H1 (cell line): ENCODE results near the gene LIMS1. TPM values are rescaled to one million over a fixed set of nuclear protein-coding genes. Genes with fewer than 3 reads are reported as not detected.

ENCODE experiments used
- CTCF ChIA-PET: fragments of 300-600 bp; sonication (Branson Sonifier 250); formaldehyde crosslinking; loops from one replicate; lab custom pipeline; 2021; ENCODE audit not compliant: partially characterized antibody; lab: Charles Lee
- POLR2A ChIA-PET: fragments of 300-600 bp; sonication (Branson Sonifier 250); formaldehyde crosslinking; loops from one replicate; lab custom pipeline; 2021; ENCODE audit warnings: inconsistent platforms; ENCODE audit not compliant: partially characterized antibody; lab: Charles Lee
- DNase-seq, 2 experiments: peaks; one replicate each; pipeline versions ENCODE4 v3.0.0 to v3.0.0-alpha.2; 2010 to 2022; ENCODE audit warnings: low spot score in 2 of 2, low read depth in 1 of 2, mixed read lengths in 1 of 2
- FAIRE-seq: peaks from 2 replicates; lab custom pipeline; 2011; peaks lifted over from hg19 to GRCh38; lab: Jason Lieb, UNC
- H2AFZ ChIP-seq: 2 replicates; pipeline ENCODE4 v1.8.1; 2012; ENCODE audit warnings: low read length, inconsistent platforms
- H2AK5ac ChIP-seq: 2 replicates; pipeline ENCODE4 v1.6.1; 2013; ENCODE audit warnings: low read depth, low read length
- H2BK120ac ChIP-seq: replicated peaks from 2 replicates; pipeline ENCODE3; 2013; ENCODE audit warnings: low read depth, low read length, inconsistent platforms
- H2BK12ac ChIP-seq: 2 replicates; pipeline ENCODE4 v1.6.1; 2013; ENCODE audit warnings: low read depth, low read length
- H2BK15ac ChIP-seq: 2 replicates; pipeline ENCODE4 v1.6.1; 2013; ENCODE audit warnings: low read length
- H2BK20ac ChIP-seq: 2 replicates; pipeline ENCODE4 v1.6.1; 2013; ENCODE audit warnings: low read length
- H2BK5ac ChIP-seq: 2 replicates; pipeline ENCODE4 v1.6.1; 2013; ENCODE audit warnings: low read depth, low read length
- H3K14ac ChIP-seq: 2 replicates; pipeline ENCODE4 v1.6.1; 2013; ENCODE audit warnings: inconsistent platforms; ENCODE audit not compliant: insufficient read length
- H3K18ac ChIP-seq: 2 replicates; pipeline ENCODE4 v1.6.1; 2013; ENCODE audit warnings: low read length; ENCODE audit errors: extremely low read depth
- H3K23ac ChIP-seq: 2 replicates; pipeline ENCODE4 v1.6.1; 2013; ENCODE audit warnings: inconsistent platforms; ENCODE audit not compliant: insufficient read length
- H3K23me2 ChIP-seq: 2 replicates; pipeline ENCODE4 v1.6.1; 2013; ENCODE audit warnings: low read depth, low read length
- H3K27ac ChIP-seq: 2 replicates; pipeline ENCODE4 v1.6.1; 2011; ENCODE audit warnings: low read depth, low read length, inconsistent platforms
- H3K27me3 ChIP-seq, 4 experiments: replicated peaks in 1 of 4; 1 replicate in 1 of 4; 2 replicates in 3 of 4; pipeline versions ENCODE4 v1.6.1 to v1.8.1; 2011 to 2013; ENCODE audit warnings: low read length in 3 of 4, mild to moderate bottlenecking in 3 of 4, inconsistent platforms in 2 of 4, mixed read lengths in 2 of 4, moderate library complexity in 1 of 4; ENCODE audit not compliant: control insufficient read depth in 3 of 4, insufficient read depth in 3 of 4; ENCODE audit errors: extremely low read depth in 1 of 4
- H3K36me3 ChIP-seq, 4 experiments: 2 replicates each; pipeline versions ENCODE4 v1.6.1 to v1.8.1; 2011 to 2013; ENCODE audit warnings: mild to moderate bottlenecking in 4 of 4, low read length in 3 of 4, moderate library complexity in 2 of 4, control low read depth in 1 of 4, inconsistent platforms in 1 of 4; ENCODE audit not compliant: insufficient read depth in 4 of 4, control insufficient read depth in 2 of 4
- H3K4ac ChIP-seq: replicated peaks from 2 replicates; pipeline ENCODE3; 2013; ENCODE audit warnings: low read length, low read depth, mixed read lengths, inconsistent platforms; ENCODE audit not compliant: insufficient read length
- H3K4me1 ChIP-seq, 4 experiments: replicated peaks in 1 of 4; 1 replicate in 1 of 4; 2 replicates in 3 of 4; pipeline versions ENCODE4 v1.6.1 to v1.8.1; 2011 to 2013; ENCODE audit warnings: low read length in 3 of 4, inconsistent platforms in 2 of 4, mixed read lengths in 1 of 4; ENCODE audit not compliant: insufficient read depth in 4 of 4, control insufficient read depth in 3 of 4
- H3K4me2 ChIP-seq, 2 experiments: 2 replicates each; pipeline versions ENCODE4 v1.6.1 to v1.8.1; 2011 to 2013; ENCODE audit warnings: low read depth in 2 of 2, low read length in 2 of 2, control low read depth in 1 of 2, inconsistent platforms in 1 of 2, mild to moderate bottlenecking in 1 of 2; ENCODE audit not compliant: insufficient read depth in 1 of 2
- H3K4me3 ChIP-seq, 4 experiments: fragments of 200-600, 300-600 bp in 1 of 4; sonication (generic), shearing (Covaris generic), sonication (Bioruptor Twin) in 1 of 4; 2 replicates each; pipeline versions ENCODE4 v1.5.1 to v1.8.1; 2011 to 2016; ENCODE audit warnings: low read length in 4 of 4, low read depth in 3 of 4, control low read depth in 2 of 4, inconsistent platforms in 2 of 4, mild to moderate bottlenecking in 2 of 4, mixed read lengths in 1 of 4, moderate library complexity in 1 of 4; ENCODE audit not compliant: insufficient read depth in 2 of 4; ENCODE audit errors: extremely low read depth in 1 of 4
- H3K56ac ChIP-seq: replicated peaks from 2 replicates; pipeline ENCODE3; 2013; ENCODE audit warnings: low read depth, mild to moderate bottlenecking, mixed read lengths, low read length, inconsistent platforms; ENCODE audit not compliant: insufficient read length
- H3K79me1 ChIP-seq: 2 replicates; pipeline ENCODE4 v1.6.1; 2013; ENCODE audit warnings: low read depth, low read length, control low read depth
- H3K79me2 ChIP-seq, 2 experiments: 2 replicates each; pipeline versions ENCODE4 v1.6.1 to v1.8.1; 2012 to 2013; ENCODE audit warnings: low read length in 2 of 2, mild to moderate bottlenecking in 2 of 2, inconsistent platforms in 1 of 2; ENCODE audit not compliant: insufficient read depth in 2 of 2, control insufficient read depth in 1 of 2
- H3K9ac ChIP-seq, 4 experiments: replicated peaks in 1 of 4; 1 replicate in 1 of 4; 2 replicates in 3 of 4; pipeline versions ENCODE4 v1.6.1 to v1.8.1; 2011 to 2013; ENCODE audit warnings: low read depth in 3 of 4, low read length in 3 of 4, control low read depth in 2 of 4, mild to moderate bottlenecking in 2 of 4, moderate library complexity in 2 of 4, inconsistent platforms in 1 of 4; ENCODE audit errors: extremely low read depth in 1 of 4
- H3K9me3 ChIP-seq, 2 experiments: 2 replicates each; pipeline versions ENCODE4 v1.6.1 to v1.8.1; 2012 to 2013; ENCODE audit warnings: mild to moderate bottlenecking in 2 of 2, moderate library complexity in 2 of 2, control low read depth in 1 of 2, inconsistent platforms in 1 of 2, low read depth in 1 of 2, low read length in 1 of 2, mixed read lengths in 1 of 2; ENCODE audit not compliant: insufficient read depth in 2 of 2
- H4K20me1 ChIP-seq, 2 experiments: replicated peaks in 1 of 2; 2 replicates each; pipeline versions ENCODE3 to v1.8.1; 2011 to 2013; ENCODE audit warnings: inconsistent platforms in 2 of 2, low read length in 2 of 2, mild to moderate bottlenecking in 1 of 2; ENCODE audit not compliant: insufficient read depth in 2 of 2, control insufficient read depth in 1 of 2
- H4K5ac ChIP-seq: 2 replicates; pipeline ENCODE4 v1.6.1; 2013; ENCODE audit warnings: low read length, low read depth, mixed read lengths, inconsistent platforms; ENCODE audit not compliant: insufficient read length
- H4K8ac ChIP-seq: 2 replicates; pipeline ENCODE4 v1.8.0; 2013; ENCODE audit warnings: mild to moderate bottlenecking, moderate library complexity, low read length, inconsistent platforms; ENCODE audit not compliant: insufficient read depth; ENCODE audit errors: extremely low read depth
- H4K91ac ChIP-seq: replicated peaks from 2 replicates; pipeline ENCODE3; 2013; ENCODE audit warnings: low read length, mixed read lengths, inconsistent platforms; ENCODE audit not compliant: insufficient read length
- CBX5 ChIP-seq: fragments of 300-800, 300-1000 bp; sonication (generic); IDR thresholded peaks from 2 replicates; pipeline ENCODE4 v1.7.1; 2016; ENCODE audit warnings: antibody characterized with exemption, low read length, low read depth
- KDM1A ChIP-seq: fragments of 200-600, 300-600 bp; sonication (generic); IDR thresholded peaks from 2 replicates; pipeline ENCODE4 v1.7.1; 2016; ENCODE audit warnings: mild to moderate bottlenecking, low read length, borderline replicate concordance
- NRF1 ChIP-seq: IDR thresholded peaks from 2 replicates; pipeline ENCODE4 v1.6.1; 2011; ENCODE audit warnings: mild to moderate bottlenecking, low read depth, low read length, improper control_type of control experiment
- RNF2 ChIP-seq: fragments of 200-900, 300-1000 bp; sonication (generic); IDR thresholded peaks from 2 replicates; pipeline ENCODE4 v1.7.1; 2016; ENCODE audit warnings: borderline replicate concordance, low read depth, mild to moderate bottlenecking, antibody characterized with exemption, low read length; ENCODE audit not compliant: poor library complexity, severe bottlenecking; ENCODE audit errors: missing control alignments
- SP1 ChIP-seq: IDR thresholded peaks from 2 replicates; pipeline ENCODE4 v1.6.1; 2011; ENCODE audit warnings: low read depth, low read length
- SRF ChIP-seq: IDR thresholded peaks from 2 replicates; pipeline ENCODE4 v1.6.1; 2011; ENCODE audit warnings: mild to moderate bottlenecking, low read depth, low read length, moderate library complexity
- TBP ChIP-seq: IDR thresholded peaks from 2 replicates; pipeline ENCODE4 v1.6.1; 2011; ENCODE audit warnings: low read depth, low read length, improper control_type of control experiment
- TEAD4 ChIP-seq: IDR thresholded peaks from 2 replicates; pipeline ENCODE4 v1.6.1; 2012; ENCODE audit warnings: low read depth, low read length, inconsistent platforms, mixed read lengths
- WGBS, 2 experiments: shearing (Covaris generic) in 1 of 2; methylation state at CpG; one replicate each; pipeline versions ENCODE4 v1.1.6 to v1.1.7; 2013 to 2015; ENCODE audit warnings: low lambda C conversion rate in 2 of 2, mixed read lengths in 2 of 2, inconsistent platforms in 1 of 2, low coverage in 1 of 2, missing lambda C conversion rate in 1 of 2; ENCODE audit not compliant: insufficient replicate concordance in 2 of 2, insufficient coverage in 1 of 2, insufficient read length in 1 of 2; ENCODE audit errors: extremely low coverage in 1 of 2, missing lambda C conversion rate in 1 of 2; 5-methylcytosine and 5-hydroxymethylcytosine counted together
- polyA plus RNA-seq, 7 experiments: library from polyadenylated mRNA; depleted of rRNA in 3 of 7; stranded (reverse) in 5 of 7; unstranded in 2 of 7; fragments of >200 nt in 5 of 7; fragments of 200-250 nt in 2 of 7; gene quantifications; 1 replicate in 5 of 7; 2 replicates in 1 of 7; 4 replicates in 1 of 7; pipeline versions ENCODE4 v1.2.1 to v1.2.3, GENCODE V29; 2011 to 2013; ENCODE audit warnings: missing spikeins in 2 of 7, mixed read lengths in 2 of 7
- total RNA-seq: library from RNA; stranded (reverse); fragmentation: NEBNext Ultra II Directional; extraction: Animal tissue kit (Norgen Biotek cat#: 25700); gene quantifications from 2 replicates; pipeline ENCODE4 v1.2.1, GENCODE V29; 2021

The LIMS1 gene
- total and polyA plus RNA-seq, 2 of the 8 experiments (the other 6 are each of a cell fraction or from before 2014, with no cell fraction given) = 24.1 to 36.7 TPM

DNA sequence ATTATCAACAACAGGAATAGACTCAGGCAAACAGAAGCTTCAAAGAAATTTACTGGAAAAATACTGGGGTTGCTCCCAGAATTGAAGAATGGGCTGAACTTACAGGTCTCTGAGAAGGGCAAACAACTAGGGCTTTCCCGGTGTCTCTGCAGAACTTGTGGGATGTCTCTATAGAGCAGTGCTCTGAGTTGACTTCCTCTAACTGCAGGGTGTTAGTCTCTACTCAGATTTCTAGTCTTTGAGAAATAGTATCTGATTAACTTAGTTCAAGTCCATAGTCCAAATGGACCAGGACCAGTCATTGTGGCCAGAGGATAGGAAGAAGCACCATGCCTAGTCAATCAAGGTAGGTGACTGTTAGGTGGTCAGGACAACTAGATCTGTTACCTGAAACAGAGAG, 45.8 kb downstream of the LIMS1 start:
- no peaks in the 10 kb centered on the region for H3K27me3 ChIP-seq
- no peaks in the 10 kb centered on the region for H3K23me2 ChIP-seq
- POLR2A ChIA-PET = interaction anchor here (0.9 kb wide), 1 partner anchor 29 kb away, joined by 3 read pairs; no protein-coding TSS in a partner anchor
- no peak overlapping the region for H3K14ac ChIP-seq
- H3K9ac ChIP-seq = no peak overlapping the region
- no peak overlapping the region for H4K5ac ChIP-seq
- FAIRE-seq = no peak
- H4K8ac ChIP-seq = no peak overlapping the region
- H3K23ac ChIP-seq = no peak overlapping the region
- H4K91ac ChIP-seq = no peak overlapping the region
- no peak overlapping the region for H3K4me2 ChIP-seq
- H3K27ac ChIP-seq = no peak overlapping the region
- no peak for DNase-seq
- H4K20me1 ChIP-seq = no peaks in the 10 kb centered on the region
- TF ChIP-seq KDM1A (no peak), CBX5 (no peak), SP1 (no peak), NRF1 (no peak), TEAD4 (no peak), TBP (no peak), RNF2 (no peak), SRF (no peak)
- TF ChIP-seq, all 59 proteins: peak for 0
- CTCF ChIA-PET = interaction anchor here (1.0 kb wide), 1 partner anchor 56 kb away, joined by 5 read pairs; no protein-coding TSS in a partner anchor
- Histone ChIP-seq H3K4ac (no peak overlapping the region), H3K4me3 (no peak overlapping the region), H2BK15ac (no peak overlapping the region), H2AFZ (no peak overlapping the region), H3K4me1 (peaks cover 0 to 3% (median 1%) of the 10 kb centered on the region in 4 experiments; a peak in 3 of 7 replicates), H2BK20ac (no peak overlapping the region), H3K79me2 (peaks cover 0 to 21% of the 10 kb centered on the region in 2 experiments; a peak in 2 of 4 replicates), H3K18ac (no peak overlapping the region), H2BK5ac (no peak overlapping the region), H3K36me3 (no peaks in the 10 kb centered on the region), H2BK120ac (no peak overlapping the region), H2BK12ac (no peak overlapping the region), H2AK5ac (0 out of 2 replicates have a peak overlapping the region, but pooled peaks have one; percentile 3), H3K56ac (no peak overlapping the region), H3K79me1 (no peaks in the 10 kb centered on the region; the same call in 1 of the 2 replicates), H3K9me3 (no peaks in the 10 kb centered on the region)
- 91% methylated on average over 1 of the region's 1 CpG; no CpG with 5 or more reads in 1 of the 2 experiments for WGBS, 2 experiments
